Esophagus (tissue), 2 donors: Measurements from ENCODE around the gene ESRRA. TPM values are rescaled to one million over a fixed set of nuclear protein-coding genes. Genes with fewer than 3 reads are reported as not detected.
A peak's percentile ranks its signal among the peaks of the same experiment; 100 is the strongest.
"Not testable (repeated sequence)": the region's sequence is repeated elsewhere in the genome, so short reads cannot be mapped to it uniquely, and the experiment has no call there.

Experiments
- H3K27ac ChIP-seq, 2 donors: one replicate each; pipeline ENCODE4 v1.5.1; 2013; ENCODE audit warnings: low read depth in 2 of 2, mild to moderate bottlenecking in 2 of 2, inconsistent platforms in 1 of 2, low read length in 1 of 2, moderate library complexity in 1 of 2
- H3K27me3 ChIP-seq, 2 donors: one replicate each; pipeline ENCODE4 v1.6.1; 2013; ENCODE audit warnings: low read length in 2 of 2, control low read depth in 1 of 2, mild to moderate bottlenecking in 1 of 2; ENCODE audit not compliant: insufficient read depth in 2 of 2, control insufficient read depth in 1 of 2
- H3K36me3 ChIP-seq, 2 donors: one replicate each; pipeline ENCODE4 v1.6.1; 2013; ENCODE audit warnings: low read length in 1 of 2; ENCODE audit not compliant: control insufficient read depth in 2 of 2, insufficient read depth in 2 of 2
- H3K4me1 ChIP-seq, 2 donors: one replicate each; pipeline ENCODE4 v1.6.1; 2013; ENCODE audit warnings: low read length in 1 of 2; ENCODE audit not compliant: control insufficient read depth in 2 of 2, insufficient read depth in 2 of 2
- H3K4me3 ChIP-seq, 2 donors: one replicate each; pipeline ENCODE4 v1.5.1; 2013; ENCODE audit warnings: low read length in 2 of 2, mild to moderate bottlenecking in 2 of 2, low read depth in 1 of 2, moderate library complexity in 1 of 2
- H3K9me3 ChIP-seq, 2 donors: one replicate each; pipeline ENCODE4 v1.6.1; 2013; ENCODE audit warnings: mild to moderate bottlenecking in 2 of 2, low read depth in 1 of 2, low read length in 1 of 2, moderate library complexity in 1 of 2; ENCODE audit not compliant: control insufficient read depth in 2 of 2, insufficient read depth in 1 of 2
- WGBS, 2 donors: extraction: QIAGEN DNeasy Blood & Tissue Kit; methylation state at CpG; one replicate each; pipeline ENCODE4 v1.1.7; 2013; 5-methylcytosine and 5-hydroxymethylcytosine counted together
- polyA plus RNA-seq, 2 donors: library from polyadenylated mRNA; stranded (reverse); fragments of 200-250 nt; gene quantifications; one replicate each; pipeline ENCODE4 v1.2.3, GENCODE V29; 2013
- donor health status: healthy with polysubstance abuse.
- donor health status: Bipolar disorder and iron deficiency.

The ESRRA gene
- polyA plus RNA-seq, 2 donors, result 63.7 to 85.4 TPM

- peaks cover 0 to 27% of the 10 kb centered on the region in 2 donors for H3K4me1 ChIP-seq
- peaks cover 0 to 30% of the 10 kb centered on the region in 2 donors for H3K36me3 ChIP-seq
- no peaks in the 10 kb centered on the region for H3K27me3 ChIP-seq
- no peaks in the 10 kb centered on the region for H3K9me3 ChIP-seq
- H3K4me3 ChIP-seq, result peak overlapping the region; percentile 62 to 72
- peak overlapping the region; percentile 84 to 99 for H3K27ac ChIP-seq
- WGBS, 2 donors, result 19 to 21% methylated on average over 19 of the region's 19 CpGs
Observed at GRCh38 chr11:64318766-64319761, 13.7 kb downstream of the ESRRA start.

- Histone ChIP-seq H3K4me1 (peaks cover 0 to 26% of the 10 kb centered on the region in 2 donors), H3K36me3 (peaks cover 0 to 20% of the 10 kb centered on the region in 2 donors), H3K9me3 (no peaks in the 10 kb centered on the region), H3K27me3 (no peaks in the 10 kb centered on the region), H3K27ac (peak overlapping the region; percentile 88 to 93), H3K4me3 (no peak overlapping the region)
- WGBS, 2 donors, result 87 to 91% methylated on average over 7 of the region's 7 CpGs
Observed at GRCh38 chr11:64320556-64320955, 15.2 kb downstream of the ESRRA start.

GRCh38 chr11:64321026-64321425, 15.7 kb downstream of the ESRRA start:
- Histone ChIP-seq H3K27me3 (no peaks in the 10 kb centered on the region), H3K4me1 (peaks cover 0 to 26% of the 10 kb centered on the region in 2 donors), H3K27ac (peak overlapping the region; percentile 88 to 93), H3K36me3 (peaks cover 0 to 18% of the 10 kb centered on the region in 2 donors), H3K9me3 (no peaks in the 10 kb centered on the region), H3K4me3 (no peak overlapping the region)
- WGBS, 2 donors, result 59 to 63% methylated on average over 5 of the region's 5 CpGs

DNA sequence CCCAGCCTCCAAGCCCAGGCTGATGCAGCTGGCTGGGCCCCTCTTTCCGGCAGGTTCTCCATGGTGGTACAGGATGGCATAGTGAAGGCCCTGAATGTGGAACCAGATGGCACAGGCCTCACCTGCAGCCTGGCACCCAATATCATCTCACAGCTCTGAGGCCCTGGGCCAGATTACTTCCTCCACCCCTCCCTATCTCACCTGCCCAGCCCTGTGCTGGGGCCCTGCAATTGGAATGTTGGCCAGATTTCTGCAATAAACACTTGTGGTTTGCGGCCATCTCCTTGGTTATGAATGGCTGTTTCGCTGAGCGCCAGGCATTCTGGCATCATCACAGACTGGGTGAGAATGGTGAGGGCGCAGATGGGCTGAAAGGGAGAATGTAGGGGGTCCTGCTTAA, 16.2 kb downstream of the ESRRA start:
- Histone ChIP-seq H3K4me1 (peaks cover 0 to 26% of the 10 kb centered on the region in 2 donors), H3K27ac (peak overlapping the region; percentile 88 to 93), H3K36me3 (peaks cover 0 to 14% of the 10 kb centered on the region in 2 donors), H3K4me3 (no peak overlapping the region), H3K27me3 (no peaks in the 10 kb centered on the region), H3K9me3 (no peaks in the 10 kb centered on the region)
- 47 to 52% methylated on average over 5 of the region's 5 CpGs for WGBS, 2 donors

GRCh38 chr11:64322925-64323260, 17.6 kb downstream of the ESRRA start:
- H3K27ac ChIP-seq, result no peak overlapping the region
- H3K4me1 ChIP-seq, result peaks cover 0 to 26% of the 10 kb centered on the region in 2 donors
- 66 to 77% methylated on average over 7 of the region's 7 CpGs for WGBS, 2 donors

GRCh38 chr11:64323373-64323772, 18.0 kb downstream of the ESRRA start:
- no peak overlapping the region for H3K4me3 ChIP-seq
- 49 to 57% methylated on average over 4 to 5 of the region's 5 CpGs for WGBS, 2 donors
- H3K4me1 ChIP-seq, result peaks cover 0 to 26% of the 10 kb centered on the region in 2 donors
- peak overlapping the region; percentile 79 to 92 for H3K27ac ChIP-seq
- H3K9me3 ChIP-seq, result no peaks in the 10 kb centered on the region
- peaks cover 0 to 14% of the 10 kb centered on the region in 2 donors for H3K36me3 ChIP-seq
- no peaks in the 10 kb centered on the region for H3K27me3 ChIP-seq

More at GRCh38 chr11:64322925-64323260, 17.6 kb downstream of the ESRRA start:
- Histone ChIP-seq H3K36me3 (peaks cover 0 to 14% of the 10 kb centered on the region in 2 donors), H3K9me3 (no peaks in the 10 kb centered on the region), H3K27me3 (no peaks in the 10 kb centered on the region), H3K4me3 (no peak overlapping the region)

DNA sequence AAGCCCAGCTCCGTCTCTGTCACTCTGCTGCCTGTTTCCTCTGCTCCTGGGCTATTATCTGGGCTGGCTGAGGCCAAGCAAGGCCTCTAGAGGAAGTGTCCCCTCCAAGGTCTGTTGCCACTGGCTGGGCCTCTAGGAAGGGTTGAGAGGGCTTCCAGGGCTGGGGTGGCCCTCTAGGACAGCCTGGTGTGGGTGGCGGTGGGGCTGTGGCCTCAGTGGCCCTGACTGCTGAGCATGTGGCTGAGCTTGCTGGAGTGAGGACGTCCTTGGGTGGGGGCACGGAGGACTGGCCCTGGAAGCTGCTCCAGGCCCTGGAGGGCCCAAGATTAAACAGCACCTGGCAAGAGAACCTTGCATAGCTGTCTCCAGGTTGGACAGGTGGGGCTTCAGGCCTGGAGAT, 18.7 kb downstream of the ESRRA start:
- H3K9me3 ChIP-seq, H3K27me3 ChIP-seq, H3K4me3 ChIP-seq: not testable (repeated sequence)
- Histone ChIP-seq H3K4me1 (peaks cover 0 to 23% of the 10 kb centered on the region in 2 donors), H3K36me3 (peaks cover 0 to 14% of the 10 kb centered on the region in 2 donors), H3K27ac (peak overlapping the region; percentile 79 to 92)
- WGBS, 2 donors, result 74% methylated on average over 4 of the region's 4 CpGs

DNA sequence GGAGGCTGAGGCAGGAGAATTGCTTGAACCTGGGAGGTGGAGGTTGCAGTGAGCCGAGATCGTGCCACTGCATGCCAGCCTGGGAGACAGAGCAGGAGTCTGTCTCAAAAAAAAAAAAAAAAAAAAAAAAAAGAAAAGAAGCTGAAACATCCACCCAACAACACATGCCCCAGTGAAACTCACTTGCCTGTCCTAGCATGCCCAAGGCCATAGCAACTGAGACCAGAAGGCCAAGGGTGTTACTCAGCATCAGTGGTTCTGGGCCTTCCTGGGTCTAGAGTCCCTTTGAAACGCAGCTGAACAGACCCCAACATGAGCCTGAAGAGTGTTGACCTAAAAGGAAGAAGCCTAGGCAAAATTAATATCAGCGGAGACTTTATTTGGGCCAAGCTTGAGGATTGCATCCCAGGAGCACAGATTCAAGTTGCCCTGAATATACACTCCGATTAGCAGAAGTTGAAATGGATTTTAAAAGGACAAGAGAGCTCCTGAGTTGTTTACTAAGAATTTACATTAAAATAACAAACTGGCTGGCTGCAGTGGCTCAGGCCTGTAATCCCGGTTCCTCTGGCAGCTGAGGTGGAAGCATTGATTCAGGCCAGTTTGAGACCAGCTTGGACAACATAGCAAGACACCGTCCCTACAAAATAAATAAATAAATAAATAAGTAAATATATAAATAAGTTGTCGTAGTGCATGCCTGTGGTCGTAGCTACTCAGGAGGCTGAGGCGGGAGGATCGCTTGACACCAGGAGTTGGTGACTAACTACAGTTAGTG, 19.6 kb downstream of the ESRRA start:
- 61 to 69% methylated on average over 11 of the region's 11 CpGs for WGBS, 2 donors
- Histone ChIP-seq H3K36me3 (peaks cover 0 to 14% of the 10 kb centered on the region in 2 donors), H3K27ac (peak overlapping the region; percentile 87 to 92), H3K4me1 (peaks cover 0 to 18% of the 10 kb centered on the region in 2 donors), H3K9me3 (no peaks in the 10 kb centered on the region), H3K27me3 (no peaks in the 10 kb centered on the region), H3K4me3 (no peak overlapping the region)

DNA sequence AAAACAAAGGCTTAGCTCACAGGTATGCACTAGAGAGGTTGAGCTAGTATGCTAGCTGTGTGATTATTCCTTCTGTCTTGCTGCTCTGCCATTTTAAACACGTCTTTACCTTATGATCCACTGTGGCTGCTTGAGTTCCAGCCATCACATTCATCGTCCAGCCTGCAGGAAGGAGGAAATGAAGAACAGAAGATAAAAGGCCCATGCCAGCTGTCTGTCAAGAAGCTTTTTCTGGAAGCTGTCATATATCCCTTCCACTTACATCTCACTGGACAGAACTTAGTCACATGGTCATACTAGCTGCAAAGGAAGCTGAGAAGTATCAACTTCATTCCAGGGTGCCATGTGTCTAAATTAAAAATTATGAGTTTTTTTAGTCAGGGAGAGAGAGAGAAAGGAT, 22.1 kb downstream of the ESRRA start:
- Histone ChIP-seq H3K27me3 (no peaks in the 10 kb centered on the region), H3K4me1 (peaks cover 0 to 24% of the 10 kb centered on the region in 2 donors), H3K4me3 (no peak overlapping the region), H3K9me3 (no peaks in the 10 kb centered on the region), H3K36me3 (peaks cover 0 to 9% of the 10 kb centered on the region in 2 donors), H3K27ac (no peak overlapping the region)
- WGBS, 2 donors, result 83 to 89% methylated on average over 2 of the region's 2 CpGs
